ENCODE data around the gene PSMC6. TPM values are rescaled to one million over a fixed set of nuclear protein-coding genes. Genes with fewer than 3 reads are reported as not detected.

PSMC6 gene
- 10 to 100 TPM; 62.9 to 74.7 TPM for total RNA-seq

GRCh38 chr14:52706724-52707706 is at the start of gene PSMC6:
Gene PSMC6, plus strand, starts transcription at chr14:52707200. Its CDS starts 20 bp downstream, at chr14:52707220.

DNA sequence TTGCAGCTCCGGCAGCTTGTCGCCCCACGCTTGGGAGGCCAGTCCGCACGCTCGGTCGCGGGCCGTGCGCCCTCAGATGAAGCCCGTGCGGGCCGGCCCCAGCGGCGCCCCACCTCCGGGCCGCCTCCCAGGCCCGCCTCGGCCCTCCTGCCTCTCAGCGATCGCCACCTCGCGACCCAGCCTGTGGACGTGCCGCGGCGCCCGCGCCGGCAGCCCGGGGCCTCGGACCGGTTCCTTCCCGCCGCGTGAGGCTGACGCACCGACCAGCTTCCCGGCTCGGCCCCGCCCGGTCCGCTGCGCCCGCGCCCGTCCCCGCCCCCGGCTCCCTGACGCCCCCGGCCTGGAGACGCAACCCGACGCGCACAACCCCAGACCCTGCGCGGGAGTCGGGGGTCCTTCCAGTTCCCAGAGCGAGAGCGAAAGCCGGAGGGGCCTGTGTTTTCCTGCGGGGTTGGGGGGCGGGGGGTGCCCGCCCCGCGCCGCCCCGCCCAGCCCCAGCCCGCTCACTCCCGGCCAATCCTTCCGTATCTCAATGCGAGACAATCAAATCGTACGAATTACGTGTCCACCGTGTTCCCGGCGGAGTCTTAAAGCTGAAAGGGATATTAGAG is 11.4 kb upstream of the PSMC6 start, which contains the start of gene ERO1A:
Gene ERO1A (minus strand): TSS at position 78 of the 611 bp plus-strand sequence. CDS start 77 bp downstream, at position 1.

GRCh38 chr14:52729925-52730708 is 23.1 kb downstream of the PSMC6 start, which contains the start of gene STYX:
Gene STYX, plus strand, starts transcription at chr14:52730166. Its CDS starts 309 bp downstream, at chr14:52730475.

Other genes starting within 250 kb of the PSMC6 start
- gene TXNDC16, start 154.7 kb upstream of the PSMC6 start, total RNA-seq, result 10 to 100 TPM; 10.1 to 11.9 TPM
- gene GPR137C, start 154.4 kb upstream of the PSMC6 start, total RNA-seq, result under 1 TPM; 0.45 to 0.67 TPM
- 100 to 1,000 TPM; 173 to 188 TPM for gene ERO1A, start 11.6 kb upstream of the PSMC6 start, total RNA-seq
- gene STYX, start 23.0 kb downstream of the PSMC6 start, total RNA-seq, result 10 to 100 TPM; 20.4 to 21.1 TPM
- gene GNPNAT1, start 84.4 kb downstream of the PSMC6 start, total RNA-seq, result 10 to 100 TPM; 12.2 TPM
- gene FERMT2, start 243.8 kb downstream of the PSMC6 start, total RNA-seq, result under 1 TPM; 0.17 to 0.55 TPM

All from activated naive CD4-positive, alpha-beta T cell treated with anti-CD3 and anti-CD28 coated beads, Interleukin-2, amount 10 ng/mL, durations not matched to agents 5 hours and 36 hours (primary cell).